ENCODE measurements around the gene JAKMIP3. TPM values are rescaled to one million over a fixed set of nuclear protein-coding genes. Genes with fewer than 3 reads are reported as not detected.

Gene JAKMIP3
- total RNA-seq, 1 experiment from 2014 or later = 2.8 TPM

GRCh38 chr10:132099389-132100090 is 33.8 kb downstream of the JAKMIP3 start:
- Histone ChIP-seq H3K27ac (ENCODE audit: low read depth, low read length, poor library complexity, severe bottlenecking) (no peak overlapping the region), H3K4me3 (ENCODE audit: low read depth, low read length, poor library complexity, severe bottlenecking) (no peak overlapping the region), H3K36me3 (ENCODE audit: insufficient read depth, low read length, poor library complexity, severe bottlenecking) (no peaks in the 10 kb centered on the region), H3K27me3 (replicated peaks; ENCODE audit: insufficient read depth, low read depth, low read length, poor library complexity) (no peaks in the 10 kb centered on the region), H3K4me1 (ENCODE audit: insufficient read depth, low read length, poor library complexity, severe bottlenecking) (no peaks in the 10 kb centered on the region), H3K9me3 (ENCODE audit: low read depth, low read length, poor library complexity, severe bottlenecking) (no peaks in the 10 kb centered on the region)
- POLR2A ChIA-PET (ENCODE audit: low non-redundant PET) = no interaction called here
- TF ChIP-seq, protein P1, sequence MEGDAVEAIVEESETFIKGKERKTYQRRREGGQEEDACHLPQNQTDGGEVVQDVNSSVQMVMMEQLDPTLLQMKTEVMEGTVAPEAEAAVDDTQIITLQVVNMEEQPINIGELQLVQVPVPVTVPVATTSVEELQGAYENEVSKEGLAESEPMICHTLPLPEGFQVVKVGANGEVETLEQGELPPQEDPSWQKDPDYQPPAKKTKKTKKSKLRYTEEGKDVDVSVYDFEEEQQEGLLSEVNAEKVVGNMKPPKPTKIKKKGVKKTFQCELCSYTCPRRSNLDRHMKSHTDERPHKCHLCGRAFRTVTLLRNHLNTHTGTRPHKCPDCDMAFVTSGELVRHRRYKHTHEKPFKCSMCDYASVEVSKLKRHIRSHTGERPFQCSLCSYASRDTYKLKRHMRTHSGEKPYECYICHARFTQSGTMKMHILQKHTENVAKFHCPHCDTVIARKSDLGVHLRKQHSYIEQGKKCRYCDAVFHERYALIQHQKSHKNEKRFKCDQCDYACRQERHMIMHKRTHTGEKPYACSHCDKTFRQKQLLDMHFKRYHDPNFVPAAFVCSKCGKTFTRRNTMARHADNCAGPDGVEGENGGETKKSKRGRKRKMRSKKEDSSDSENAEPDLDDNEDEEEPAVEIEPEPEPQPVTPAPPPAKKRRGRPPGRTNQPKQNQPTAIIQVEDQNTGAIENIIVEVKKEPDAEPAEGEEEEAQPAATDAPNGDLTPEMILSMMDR (conservative IDR thresholded peaks at IDR 0.05; ENCODE audit: low read depth, low read length) = no peak
- no peak for TF ChIP-seq EZH2 (IDR thresholded peaks at IDR 0.05; ENCODE audit: borderline replicate concordance, low read depth, low read length, poor library complexity, severe bottlenecking)
- no TSS peak for BruUV-seq (replicated peaks)
- intact Hi-C loops (cut with micrococcal nuclease; ENCODE audit: unreplicated experiment) = no loop called here
- no peak for DNase-seq (ENCODE audit: low spot score)
- CTCF ChIA-PET = no interaction called here

- H3K9me3 ChIP-seq (ENCODE audit: low read depth, low read length, poor library complexity, severe bottlenecking) = no peaks in the 10 kb centered on the region
- no peak overlapping the region for H3K4me3 ChIP-seq (ENCODE audit: low read depth, low read length, poor library complexity, severe bottlenecking)
- ChIA-PET CTCF (no interaction called here), POLR2A (ENCODE audit: low non-redundant PET) (no interaction called here)
- H3K4me1 ChIP-seq (ENCODE audit: insufficient read depth, low read length, poor library complexity, severe bottlenecking) = no peaks in the 10 kb centered on the region
- no peak overlapping the region for H3K27ac ChIP-seq (ENCODE audit: low read depth, low read length, poor library complexity, severe bottlenecking)
- TF ChIP-seq EZH2 (IDR thresholded peaks at IDR 0.05; ENCODE audit: borderline replicate concordance, low read depth, low read length, poor library complexity, severe bottlenecking) = no peak
- TF ChIP-seq, protein P1 (conservative IDR thresholded peaks at IDR 0.05; ENCODE audit: low read depth, low read length) = no peak
- H3K36me3 ChIP-seq (ENCODE audit: insufficient read depth, low read length, poor library complexity, severe bottlenecking) = no peaks in the 10 kb centered on the region
- H3K27me3 ChIP-seq (replicated peaks; ENCODE audit: insufficient read depth, low read depth, low read length, poor library complexity) = no peaks in the 10 kb centered on the region
- no TSS peak for BruUV-seq (replicated peaks)
- intact Hi-C loops (cut with micrococcal nuclease; ENCODE audit: unreplicated experiment) = no loop called here
- DNase-seq (ENCODE audit: low spot score) = no peak
These were observed 34.3 kb downstream of the JAKMIP3 start for GRCh38 chr10:132100091-132100481.

DNA sequence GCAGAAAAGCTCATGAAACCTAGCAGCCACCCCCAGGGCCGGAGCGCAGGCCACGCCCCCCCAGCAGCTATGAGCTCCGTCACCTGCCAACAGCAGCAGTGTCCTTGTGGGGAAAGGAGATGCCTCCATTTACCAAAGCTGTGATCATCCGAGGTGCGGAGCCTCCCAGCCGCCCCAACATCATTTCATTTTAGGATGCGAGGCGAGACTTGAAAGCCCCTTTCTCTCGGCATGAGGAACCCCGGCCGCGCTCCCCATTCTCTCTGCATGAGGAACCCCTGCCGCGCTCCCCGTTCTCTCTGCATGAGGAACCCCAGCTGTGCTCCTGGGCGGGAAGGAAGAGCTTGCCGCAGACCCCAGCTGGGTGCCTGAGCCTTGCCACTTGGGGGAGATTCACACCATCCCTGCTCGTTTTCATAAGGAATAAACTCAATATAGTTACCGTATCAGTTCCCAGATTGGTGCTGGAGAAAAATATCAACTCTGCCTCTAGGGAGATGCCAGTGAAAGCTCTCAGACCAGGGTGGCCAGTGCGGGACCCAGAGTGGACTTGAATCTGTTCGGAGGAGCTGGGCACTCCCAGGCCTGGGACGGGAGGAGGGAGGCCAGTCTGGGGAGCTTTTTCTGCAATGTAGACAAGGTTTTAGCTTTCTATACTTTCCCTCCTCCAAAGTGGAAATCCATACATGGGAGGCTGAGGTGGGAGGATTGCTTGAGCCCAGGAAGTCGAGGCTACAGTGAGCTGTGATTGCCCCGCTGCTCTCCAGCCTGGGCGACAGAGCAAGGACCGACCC is 35.0 kb downstream of the JAKMIP3 start:
- no peaks in the 10 kb centered on the region for H3K27me3 ChIP-seq (replicated peaks; ENCODE audit: insufficient read depth, low read depth, low read length, poor library complexity)
- H3K4me1 ChIP-seq (ENCODE audit: insufficient read depth, low read length, poor library complexity, severe bottlenecking) = no peaks in the 10 kb centered on the region
- POLR2A ChIA-PET (ENCODE audit: low non-redundant PET) = no interaction called here
- intact Hi-C loops (cut with micrococcal nuclease; ENCODE audit: unreplicated experiment) = no loop called here
- TF ChIP-seq, protein P1 (conservative IDR thresholded peaks at IDR 0.05; ENCODE audit: low read depth, low read length) = no peak
- no peak for DNase-seq (ENCODE audit: low spot score)
- no peaks in the 10 kb centered on the region for H3K9me3 ChIP-seq (ENCODE audit: low read depth, low read length, poor library complexity, severe bottlenecking)
- H3K27ac ChIP-seq (ENCODE audit: low read depth, low read length, poor library complexity, severe bottlenecking) = no peak overlapping the region
- H3K4me3 ChIP-seq (ENCODE audit: low read depth, low read length, poor library complexity, severe bottlenecking) = no peak overlapping the region
- CTCF ChIA-PET = interaction anchor here (0.6 kb wide), 1 partner anchor 62 kb away, joined by 5 read pairs; no protein-coding TSS in a partner anchor
- no peaks in the 10 kb centered on the region for H3K36me3 ChIP-seq (ENCODE audit: insufficient read depth, low read length, poor library complexity, severe bottlenecking)
- no TSS peak for BruUV-seq (replicated peaks)

All from A673 (cell line).